WI38 (cell line): Measurements from ENCODE around the gene TPM1.
A peak's percentile ranks its signal among the peaks of the same experiment; 100 is the strongest.

Source experiments
- H3K4me3 ChIP-seq: 2 replicates; pipeline ENCODE4 v1.5.1; 2011; ENCODE audit warnings: low read depth, mild to moderate bottlenecking, control low read depth, low read length
- CTCF ChIP-seq: IDR thresholded peaks from 2 replicates; pipeline ENCODE4 v1.5.1; 2012; ENCODE audit warnings: low read depth, mild to moderate bottlenecking, control low read depth, low read length

The TPM1 gene

GRCh38 chr15:63051156-63052066 lies 8.9 kb downstream of the TPM1 start:
- no peak for TF ChIP-seq CTCF
- H3K4me3 ChIP-seq: no peak overlapping the region

GRCh38 chr15:63052077-63052841 lies 9.7 kb downstream of the TPM1 start:
- no peak overlapping the region for H3K4me3 ChIP-seq
- TF ChIP-seq CTCF: no peak

- H3K4me3 ChIP-seq: peak overlapping the region; percentile 24; the same call in 1 of the 2 replicates
- no peak for TF ChIP-seq CTCF
Measured at GRCh38 chr15:63052961-63053698, 10.6 kb downstream of the TPM1 start.

GRCh38 chr15:63054281-63054683 lies 11.7 kb downstream of the TPM1 start:
- no peak for TF ChIP-seq CTCF
- no peak overlapping the region for H3K4me3 ChIP-seq

- H3K4me3 ChIP-seq: no peak overlapping the region
- TF ChIP-seq CTCF: no peak
Measured at GRCh38 chr15:63054985-63055384, 12.4 kb downstream of the TPM1 start.

GRCh38 chr15:63056829-63057228 lies 14.3 kb downstream of the TPM1 start:
- no peak overlapping the region for H3K4me3 ChIP-seq
- no peak for TF ChIP-seq CTCF
